ENCODE data around the gene APOBEC3B. TPM values are rescaled to one million over a fixed set of nuclear protein-coding genes. Genes with fewer than 3 reads are reported as not detected.

Gene APOBEC3B
- total and polyA plus RNA-seq, 2 of the 8 experiments (the other 6 are each of a cell fraction or from before 2014, with no cell fraction given), result 14.2 to 74.9 TPM

- TF ChIP-seq JUND (IDR thresholded peaks at IDR 0.05; ENCODE audit: low read length), result no peak
- no peak for TF ChIP-seq JUN (IDR thresholded peaks at IDR 0.05; ENCODE audit: low read depth, low read length)
- no peak for TF ChIP-seq TEAD4 (IDR thresholded peaks at IDR 0.05; ENCODE audit: low read depth, low read length)
- TF ChIP-seq ASH2L (IDR thresholded peaks at IDR 0.05; ENCODE audit: low read length), result no peak
- TF ChIP-seq MAFK (IDR thresholded peaks at IDR 0.05; ENCODE audit: low read depth, low read length), result no peak
These were observed 10.9 kb upstream of the APOBEC3B start (continued) for GRCh38 chr22:38971202-38971601.
